ENCODE results near the gene DIO3. TPM values are rescaled to one million over a fixed set of nuclear protein-coding genes. Genes with fewer than 3 reads are reported as not detected.
"Not testable (repeated sequence)": the region's sequence is repeated elsewhere in the genome, so short reads cannot be mapped to it uniquely, and the experiment has no call there.

DIO3 gene
- total RNA-seq, 1 donor from 2014 or later: 0.13 TPM

DNA sequence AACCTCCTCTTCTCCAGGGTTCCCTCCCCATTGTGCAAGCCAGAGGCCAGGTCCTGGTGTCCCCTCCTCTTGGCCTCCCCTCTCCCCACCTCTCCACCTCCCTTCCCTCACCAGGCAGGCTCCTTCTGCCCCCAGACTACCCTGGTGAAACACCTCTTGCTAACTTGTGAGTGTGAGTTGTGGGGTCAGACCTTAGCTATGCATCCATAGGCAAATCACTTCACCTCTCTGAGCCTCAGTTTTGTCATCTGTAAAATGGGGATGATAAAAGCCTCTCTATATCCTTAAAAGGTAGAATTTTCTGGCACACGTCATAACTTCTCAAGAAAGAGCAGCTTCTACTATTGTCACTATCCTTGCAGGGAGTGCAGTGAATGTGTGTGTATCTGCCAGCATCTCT, 7.9 kb upstream of the DIO3 start:
- H3K4me3 ChIP-seq (ENCODE audit: low read depth, low read length): no peak overlapping the region
- no peaks in the 10 kb centered on the region for H3K36me3 ChIP-seq (ENCODE audit: control insufficient read depth, insufficient read depth, low read length)
- TF ChIP-seq, protein P1, sequence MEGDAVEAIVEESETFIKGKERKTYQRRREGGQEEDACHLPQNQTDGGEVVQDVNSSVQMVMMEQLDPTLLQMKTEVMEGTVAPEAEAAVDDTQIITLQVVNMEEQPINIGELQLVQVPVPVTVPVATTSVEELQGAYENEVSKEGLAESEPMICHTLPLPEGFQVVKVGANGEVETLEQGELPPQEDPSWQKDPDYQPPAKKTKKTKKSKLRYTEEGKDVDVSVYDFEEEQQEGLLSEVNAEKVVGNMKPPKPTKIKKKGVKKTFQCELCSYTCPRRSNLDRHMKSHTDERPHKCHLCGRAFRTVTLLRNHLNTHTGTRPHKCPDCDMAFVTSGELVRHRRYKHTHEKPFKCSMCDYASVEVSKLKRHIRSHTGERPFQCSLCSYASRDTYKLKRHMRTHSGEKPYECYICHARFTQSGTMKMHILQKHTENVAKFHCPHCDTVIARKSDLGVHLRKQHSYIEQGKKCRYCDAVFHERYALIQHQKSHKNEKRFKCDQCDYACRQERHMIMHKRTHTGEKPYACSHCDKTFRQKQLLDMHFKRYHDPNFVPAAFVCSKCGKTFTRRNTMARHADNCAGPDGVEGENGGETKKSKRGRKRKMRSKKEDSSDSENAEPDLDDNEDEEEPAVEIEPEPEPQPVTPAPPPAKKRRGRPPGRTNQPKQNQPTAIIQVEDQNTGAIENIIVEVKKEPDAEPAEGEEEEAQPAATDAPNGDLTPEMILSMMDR (IDR thresholded peaks at IDR 0.05; ENCODE audit: insufficient read depth, low read length, poor library complexity, severe bottlenecking): no peak

DNA sequence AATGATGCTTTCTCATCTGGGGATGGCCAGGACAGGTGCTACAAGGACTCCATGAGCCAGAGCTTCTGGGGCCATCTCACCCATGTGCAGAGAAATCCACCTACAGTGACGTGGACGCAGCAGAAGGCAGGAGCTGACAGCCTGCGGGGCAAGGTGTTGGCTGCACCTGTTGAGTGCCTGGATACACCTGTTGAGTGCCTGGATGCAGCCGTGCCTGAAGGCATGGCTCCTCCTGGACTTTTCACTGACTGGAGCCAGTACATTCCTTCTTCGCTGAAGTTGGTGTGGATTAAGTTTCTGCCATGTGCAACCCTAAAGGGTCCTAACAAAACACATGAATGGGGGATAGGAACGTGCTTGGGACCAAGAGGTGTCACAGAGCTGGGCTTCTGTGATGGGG, 7.4 kb upstream of the DIO3 start:
- Histone ChIP-seq H3K4me3 (ENCODE audit: low read depth, low read length) (no peak overlapping the region), H3K36me3 (ENCODE audit: control insufficient read depth, insufficient read depth, low read length) (no peaks in the 10 kb centered on the region), H3K27me3 (ENCODE audit: control insufficient read depth, insufficient read depth, low read length) (peaks cover 28% of the 10 kb centered on the region)
- DNase-seq (ENCODE audit: low read depth): no peak
- TF ChIP-seq, protein P1 (IDR thresholded peaks at IDR 0.05; ENCODE audit: insufficient read depth, low read length, poor library complexity, severe bottlenecking): no peak

More for the DNA sequence above, 7.9 kb upstream of the DIO3 start:
- no peak for DNase-seq (ENCODE audit: low read depth)
- H3K27me3 ChIP-seq (ENCODE audit: control insufficient read depth, insufficient read depth, low read length): peaks cover 22% of the 10 kb centered on the region

DNA sequence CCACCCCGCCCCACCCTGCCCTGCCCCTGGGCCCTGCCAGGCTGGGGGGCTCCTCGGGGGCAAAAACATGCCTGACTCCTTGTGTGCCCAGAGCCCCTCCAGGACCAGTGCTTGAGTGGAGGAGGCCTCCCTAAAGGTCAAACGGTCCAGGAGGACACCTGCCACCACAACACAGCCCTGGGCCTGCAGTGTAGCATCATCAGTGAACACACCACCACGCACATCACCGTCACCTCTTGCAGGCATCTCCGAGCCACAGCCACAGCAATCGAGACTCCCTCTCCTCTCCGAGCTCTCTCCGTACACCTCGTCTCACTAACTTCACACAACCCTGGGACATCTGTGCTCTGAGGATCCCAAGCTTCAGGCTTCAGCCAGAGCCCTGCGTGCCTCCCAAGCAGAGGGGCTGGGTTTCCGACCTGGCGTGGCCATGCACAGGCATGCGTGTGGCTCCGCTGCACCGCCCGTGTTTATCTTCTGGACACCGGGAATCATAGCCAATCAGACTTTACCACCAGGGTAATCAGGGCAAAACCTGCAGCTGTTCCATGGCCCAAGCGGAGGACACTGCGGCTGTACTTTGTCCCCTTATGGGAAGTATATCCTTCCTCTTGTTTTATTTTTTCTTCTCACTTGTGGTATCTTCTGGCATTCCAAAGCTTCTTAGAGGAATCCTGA, 6.2 kb upstream of the DIO3 start:
- Histone ChIP-seq H3K36me3 (ENCODE audit: control insufficient read depth, insufficient read depth, low read length) (no peaks in the 10 kb centered on the region), H3K27me3 (ENCODE audit: control insufficient read depth, insufficient read depth, low read length) (peaks cover 40% of the 10 kb centered on the region), H3K4me3 (ENCODE audit: low read depth, low read length) (no peak overlapping the region)
- TF ChIP-seq, protein P1 (IDR thresholded peaks at IDR 0.05; ENCODE audit: insufficient read depth, low read length, poor library complexity, severe bottlenecking): no peak
- no peak for DNase-seq (ENCODE audit: low read depth)

DNA sequence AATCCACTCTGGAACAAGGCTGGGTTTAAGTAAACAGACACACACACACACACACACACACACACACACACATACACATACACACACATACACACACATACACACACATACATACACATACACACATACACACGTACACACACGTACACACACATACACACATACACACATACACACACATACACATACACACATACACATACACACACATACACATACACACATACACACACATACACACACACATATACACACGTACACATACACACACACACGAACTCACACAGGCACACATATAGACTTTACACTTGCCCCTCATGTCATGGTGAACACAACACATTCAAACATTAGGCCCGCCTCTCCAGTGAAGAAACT, 5.6 kb upstream of the DIO3 start:
- not testable (repeated sequence) for DNase-seq (ENCODE audit: low read depth); H3K4me3 ChIP-seq (ENCODE audit: low read depth, low read length); H3K36me3 ChIP-seq (ENCODE audit: control insufficient read depth, insufficient read depth, low read length)
- H3K27me3 ChIP-seq (ENCODE audit: control insufficient read depth, insufficient read depth, low read length): peaks cover 41% of the 10 kb centered on the region

DNA sequence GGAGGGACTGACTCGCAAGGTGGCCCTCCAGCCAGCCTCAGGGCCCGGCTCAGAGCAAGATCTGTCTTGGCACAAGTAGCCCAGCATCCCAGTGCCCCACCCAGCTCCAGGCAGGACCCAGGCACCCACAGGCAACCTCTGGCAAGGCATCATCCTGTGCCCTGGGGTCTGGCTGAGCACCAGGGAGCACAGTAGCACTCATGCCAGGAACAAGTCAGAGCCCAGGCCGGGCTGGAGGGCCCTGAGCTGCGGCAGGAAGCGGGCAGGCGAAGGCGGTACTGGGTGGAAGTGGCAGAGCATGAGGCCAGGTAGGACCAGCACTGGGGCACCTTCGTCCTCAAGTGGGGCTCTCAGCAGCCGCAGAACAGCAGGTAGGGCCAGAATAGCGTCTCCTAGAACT, 5.2 kb upstream of the DIO3 start:
- TF ChIP-seq, protein P1 (IDR thresholded peaks at IDR 0.05; ENCODE audit: insufficient read depth, low read length, poor library complexity, severe bottlenecking): no peak
- peaks cover 42% of the 10 kb centered on the region for H3K27me3 ChIP-seq (ENCODE audit: control insufficient read depth, insufficient read depth, low read length)

DNA sequence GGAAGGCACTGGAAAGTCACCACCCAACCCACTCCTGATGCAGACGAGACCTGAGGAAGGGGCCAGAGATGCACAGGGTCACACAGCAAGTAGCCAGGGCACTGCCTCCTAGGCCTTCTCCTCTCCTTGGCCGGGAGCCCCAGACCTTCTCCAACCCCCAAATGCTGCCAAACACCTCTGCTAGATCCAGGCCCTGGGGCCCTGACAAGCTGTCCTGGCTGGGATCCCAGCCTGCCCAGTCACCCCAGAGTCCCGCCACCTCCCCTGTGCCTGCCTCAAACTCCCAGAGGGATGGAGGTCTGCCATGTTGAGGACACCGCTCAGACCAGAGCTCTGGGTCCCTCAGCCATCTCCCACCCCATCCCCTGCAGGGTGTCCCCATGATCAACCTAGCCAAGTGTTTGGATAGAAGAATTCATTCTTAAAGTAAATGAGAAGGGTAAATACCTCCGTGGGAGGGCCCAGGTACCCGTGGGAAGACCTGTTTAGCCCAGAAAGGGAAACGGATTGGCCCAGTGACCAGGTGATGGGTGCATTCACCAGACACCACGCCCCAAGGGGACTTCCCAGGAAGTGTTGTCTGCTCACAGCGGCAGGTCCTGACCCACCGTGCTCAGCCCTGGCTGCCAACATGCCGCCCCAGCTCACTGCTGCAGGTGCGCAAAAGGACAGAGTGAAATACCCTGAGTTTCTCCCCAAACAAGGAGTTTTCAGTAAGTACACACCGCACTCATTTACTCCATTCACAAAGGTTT, 4.6 kb upstream of the DIO3 start:
- no peak for DNase-seq (ENCODE audit: low read depth)
- no peak overlapping the region for H3K4me3 ChIP-seq (ENCODE audit: low read depth, low read length)
- TF ChIP-seq, protein P1 (IDR thresholded peaks at IDR 0.05; ENCODE audit: insufficient read depth, low read length, poor library complexity, severe bottlenecking): no peak
- H3K27me3 ChIP-seq (ENCODE audit: control insufficient read depth, insufficient read depth, low read length): peaks cover 48% of the 10 kb centered on the region
- H3K36me3 ChIP-seq (ENCODE audit: control insufficient read depth, insufficient read depth, low read length): no peaks in the 10 kb centered on the region

More for the DNA sequence above, 5.2 kb upstream of the DIO3 start:
- DNase-seq (ENCODE audit: low read depth): no peak
- Histone ChIP-seq H3K4me3 (ENCODE audit: low read depth, low read length) (no peak overlapping the region), H3K36me3 (ENCODE audit: control insufficient read depth, insufficient read depth, low read length) (no peaks in the 10 kb centered on the region)
